Measurements from ENCODE around the gene RGSL1. TPM values are rescaled to one million over a fixed set of nuclear protein-coding genes. Genes with fewer than 3 reads are reported as not detected.

RGSL1 gene
- total and polyA plus RNA-seq, 9 donors: 0.43 TPM; not detected in 8

GRCh38 chr1:182608845-182609610 is 159.1 kb downstream of the RGSL1 start:
- WGBS (ENCODE audit: insufficient coverage): 79% methylated on average over 7 of the region's 9 CpGs
- H3K27ac ChIP-seq (ENCODE audit: low read length): peak overlapping the region; percentile 79
- peak; percentile 84 for DNase-seq
- no peaks in the 10 kb centered on the region for H3K9me3 ChIP-seq (replicated peaks; ENCODE audit: control insufficient read depth, low read depth, low read length)
- H3K27me3 ChIP-seq (ENCODE audit: control insufficient read depth, insufficient read depth, low read length): no peaks in the 10 kb centered on the region
- H3K4me3 ChIP-seq (ENCODE audit: low read length): no peak overlapping the region
- no peaks in the 10 kb centered on the region for H3K36me3 ChIP-seq (ENCODE audit: control insufficient read depth, insufficient read depth, low read length)
- H3K4me1 ChIP-seq (ENCODE audit: control insufficient read depth, insufficient read depth, low read length): peaks cover 49% of the 10 kb centered on the region

Other genes with a start within 250 kb of the RGSL1 start
- gene GLUL, start 58.4 kb upstream of the RGSL1 start, total RNA-seq: 417 TPM
- 100 to 1,000 TPM; 238 to 398 (median 285) TPM for gene GLUL, start 58.4 kb upstream of the RGSL1 start, polyA plus RNA-seq (ENCODE audit: insufficient read depth in 1 of 8, insufficient read length in 8 of 8, low replicate concordance in 1 of 8)
- gene TEDDM1, start 49.5 kb upstream of the RGSL1 start, total RNA-seq: not detected
- gene TEDDM1, start 49.5 kb upstream of the RGSL1 start, polyA plus RNA-seq (ENCODE audit: insufficient read depth in 1 of 8, insufficient read length in 8 of 8, low replicate concordance in 1 of 8): under 1 TPM in 1 of 8 donors, not detected in 7; 0.14 TPM
- gene RNASEL, start 139.1 kb downstream of the RGSL1 start, total RNA-seq: 6.7 TPM
- gene RNASEL, start 139.1 kb downstream of the RGSL1 start, polyA plus RNA-seq (ENCODE audit: insufficient read depth in 1 of 8, insufficient read length in 8 of 8, low replicate concordance in 1 of 8): 1 to 10 TPM; 2.6 to 6.3 (median 3.7) TPM
- gene RGS16, start 154.2 kb downstream of the RGSL1 start, total RNA-seq: 8.2 TPM
- 10 to 100 TPM in 2 of 8 donors, 1 to 10 TPM in 6; 5.4 to 17.4 (median 9.2) TPM for gene RGS16, start 154.2 kb downstream of the RGSL1 start, polyA plus RNA-seq (ENCODE audit: insufficient read depth in 1 of 8, insufficient read length in 8 of 8, low replicate concordance in 1 of 8)
- 0.04 TPM for gene RGS8, start 234.4 kb downstream of the RGSL1 start, total RNA-seq
- under 1 TPM in 7 of 8 donors, not detected in 1; 0.05 to 0.18 (median 0.11) TPM for gene RGS8, start 234.4 kb downstream of the RGSL1 start, polyA plus RNA-seq (ENCODE audit: insufficient read depth in 1 of 8, insufficient read length in 8 of 8, low replicate concordance in 1 of 8)

All from muscle of leg (tissue), 11 donors.